Measurements from ENCODE around the gene CKLF. TPM values are rescaled to one million over a fixed set of nuclear protein-coding genes. Genes with fewer than 3 reads are reported as not detected.

Gene CKLF
- total RNA-seq, 2 donors from 2014 or later, result 20.5 to 28.3 TPM

GRCh38 chr16:66614161-66614802 lies 61.9 kb downstream of the CKLF start:
- no peak overlapping the region for H3K4me3 ChIP-seq
- H3K4me1 ChIP-seq (replicated peaks), result peaks cover 6% of the 10 kb centered on the region
- no peak overlapping the region for H3K27ac ChIP-seq
- 80% methylated on average over 12 of the region's 12 CpGs for WGBS
- H3K27me3 ChIP-seq (replicated peaks; ENCODE audit: insufficient read depth), result no peaks in the 10 kb centered on the region
- no peaks in the 10 kb centered on the region for H3K9me3 ChIP-seq
- intact Hi-C loops (cut with DNase I), result no loop called here
- TF ChIP-seq POLR2A (IDR thresholded peaks at IDR 0.05) (no peak), POLR2AphosphoS5 (IDR thresholded peaks at IDR 0.05) (no peak), CTCF (IDR thresholded peaks at IDR 0.05) (no peak)
- DNase-seq (ENCODE audit: low spot score), result no peak
- peaks cover 7 to 9% of the 10 kb centered on the region in 2 donors for H3K36me3 ChIP-seq

Small RNA genes within 50 kb of the gene (small RNA-seq; reads per million reads assigned to genes)
- gene CKLF-CMTM1, result 0 reads per million in 2 donors

Other genes with a start within 250 kb of the CKLF start
- 10 to 100 TPM in 1 of 2 donors, 1 to 10 TPM in 1; 8.0 to 20.8 TPM for gene CDH5, start 185.9 kb upstream of the CKLF start, total RNA-seq
- under 1 TPM; 0.14 to 0.51 TPM for gene BEAN1, start 125.3 kb upstream of the CKLF start, total RNA-seq
- 10 to 100 TPM; 28.1 to 45.9 TPM for gene TK2, start 2.5 kb upstream of the CKLF start, total RNA-seq
- gene CMTM1, start 13.9 kb downstream of the CKLF start, total RNA-seq, result 1 to 10 TPM; 1.5 to 2.6 TPM
- 10 to 100 TPM in 1 of 2 donors, not detected in 1; 62.9 TPM for gene CMTM2, start 26.9 kb downstream of the CKLF start, total RNA-seq
- 100 to 1,000 TPM in 1 of 2 donors, 10 to 100 TPM in 1; 10.7 to 133 TPM for gene CMTM3, start 52.1 kb downstream of the CKLF start, total RNA-seq
- gene CMTM4, start 144.2 kb downstream of the CKLF start, total RNA-seq, result 10 to 100 TPM; 46.9 to 57.7 TPM
- 100 to 1,000 TPM in 1 of 2 donors, 10 to 100 TPM in 1; 98.1 to 149 TPM for gene DYNC1LI2, start 199.0 kb downstream of the CKLF start, total RNA-seq
- gene TERB1, start 249.0 kb downstream of the CKLF start, total RNA-seq, result 1 to 10 TPM in 1 of 2 donors, not detected in 1; 2.1 TPM